HepG2 (cell line): Measurements from ENCODE around the gene DHH. TPM values are rescaled to one million over a fixed set of nuclear protein-coding genes. Genes with fewer than 3 reads are reported as not detected.

Source experiments
- ATRX ChIP-seq: sonication (generic); formaldehyde crosslinking; IDR thresholded peaks from 2 replicates; pipeline ENCODE4 v1.4.0; 2020; ENCODE audit warnings: missing genetic modification reagents, borderline replicate concordance
- LCORL ChIP-seq, 2 experiments: fragments of 450-650 bp in 1 of 2; sonication (generic) in 1 of 2; formaldehyde crosslinking in 1 of 2; IDR thresholded peaks; 2 replicates each; pipeline versions ENCODE4 v1.5.0 to v1.6.1; 2017 to 2020; ENCODE audit warnings: antibody characterized with exemption in 1 of 2, missing genetic modification reagents in 1 of 2
- MIXL1 ChIP-seq: IDR thresholded peaks from 2 replicates; pipeline ENCODE4 v1.6.1; 2016
- NONO ChIP-seq, 2 experiments: fragments of 450-650 bp in 1 of 2; sonication (generic) in 1 of 2; formaldehyde crosslinking in 1 of 2; IDR thresholded peaks in 1 of 2; conservative IDR thresholded peaks in 1 of 2; 2 replicates each; pipeline versions ENCODE4 v1.6.1 to v1.8.0; 2017 to 2022; ENCODE audit warnings: mild to moderate bottlenecking in 1 of 2, missing genetic modification reagents in 1 of 2, moderate library complexity in 1 of 2
- PCBP2 ChIP-seq: fragments of 200-400 bp; formaldehyde crosslinking; optimal IDR thresholded peaks from 2 replicates; pipeline ENCODE3; 2018; ENCODE audit warnings: low read length, low read depth; ENCODE audit not compliant: poor library complexity, severe bottlenecking
- RFX1 ChIP-seq: fragments of 450-650 bp; IDR thresholded peaks from 2 replicates; pipeline ENCODE4 v1.6.1; 2017
- SP5 ChIP-seq: IDR thresholded peaks from 2 replicates; pipeline ENCODE4 v1.6.1; 2016; ENCODE audit warnings: low read depth, borderline replicate concordance
- SRF ChIP-seq: IDR thresholded peaks from 2 replicates; pipeline ENCODE4 v1.6.1; 2011; ENCODE audit warnings: mild to moderate bottlenecking, low read depth, low read length, moderate library complexity
- TOE1 ChIP-seq: sonication (generic); formaldehyde crosslinking; IDR thresholded peaks from 2 replicates; pipeline ENCODE4 v1.4.0; 2020; ENCODE audit warnings: mild to moderate bottlenecking, missing genetic modification reagents
- ZBTB7A ChIP-seq: sonication (generic); formaldehyde crosslinking; IDR thresholded peaks from 2 replicates; pipeline ENCODE4 v1.8.0; 2022; ENCODE audit warnings: mild to moderate bottlenecking, missing genetic modification reagents
- ZNF343 ChIP-seq: sonication (generic); formaldehyde crosslinking; IDR thresholded peaks from 2 replicates; pipeline ENCODE4 v1.4.0; 2020; ENCODE audit warnings: mild to moderate bottlenecking, missing genetic modification reagents
- ZNF891 ChIP-seq: sonication (generic); formaldehyde crosslinking; IDR thresholded peaks from 2 replicates; pipeline ENCODE4 v1.5.0; 2020; ENCODE audit warnings: mild to moderate bottlenecking, missing genetic modification reagents
- polyA plus RNA-seq, 8 experiments: library from polyadenylated mRNA; depleted of rRNA in 3 of 8; stranded (reverse) in 7 of 8; unstranded in 1 of 8; fragments of >200 nt; fragmentation: Illumina TruSeq in 4 of 8; extraction: Trizol in 4 of 8; gene quantifications; 2 replicates each; pipeline versions ENCODE4 v1.2.1 to v1.2.3, GENCODE V29; 2011 to 2016; ENCODE audit warnings: low read depth in 4 of 8, missing spikeins in 1 of 8, mixed read lengths in 1 of 8; ENCODE audit not compliant: insufficient read depth in 1 of 8
- total RNA-seq, 5 experiments: library from RNA; depleted of rRNA; stranded (reverse); fragments of >200 nt; fragmentation: Illumina TruSeq; extraction: Trizol; gene quantifications; 2 replicates each; pipeline ENCODE4 v1.2.3, GENCODE V29; 2016; ENCODE audit warnings: low read depth in 1 of 5
- TF ChIP-seq, protein P1 (sequence below): sonication (generic); formaldehyde crosslinking; IDR thresholded peaks from 2 replicates; pipeline ENCODE4 v1.5.0; 2020; ENCODE audit warnings: mild to moderate bottlenecking, missing genetic modification reagents, borderline replicate concordance
- TF ChIP-seq, protein P2 (sequence below): sonication (generic); formaldehyde crosslinking; IDR thresholded peaks from 2 replicates; pipeline ENCODE4 v1.5.1; 2020; ENCODE audit warnings: mild to moderate bottlenecking, missing genetic modification reagents, borderline replicate concordance
- TF ChIP-seq, protein P3 (sequence below): IDR thresholded peaks from 2 replicates; pipeline ENCODE4 v1.6.1; 2016; ENCODE audit warnings: mild to moderate bottlenecking, missing biosample characterization, missing genetic modification reagents
- TF ChIP-seq, protein P4 (sequence below): sonication (generic); formaldehyde crosslinking; IDR thresholded peaks from 2 replicates; pipeline ENCODE4 v1.4.0; 2020; ENCODE audit warnings: missing genetic modification reagents

Gene DHH
- total and polyA plus RNA-seq, 2 of the 13 experiments (the other 11 are each of a cell fraction or from before 2014, with no cell fraction given) = not detected

GRCh38 chr12:49130151-49131050 lies 35.8 kb upstream of the DHH start (continued):
- TF ChIP-seq, protein P1, sequence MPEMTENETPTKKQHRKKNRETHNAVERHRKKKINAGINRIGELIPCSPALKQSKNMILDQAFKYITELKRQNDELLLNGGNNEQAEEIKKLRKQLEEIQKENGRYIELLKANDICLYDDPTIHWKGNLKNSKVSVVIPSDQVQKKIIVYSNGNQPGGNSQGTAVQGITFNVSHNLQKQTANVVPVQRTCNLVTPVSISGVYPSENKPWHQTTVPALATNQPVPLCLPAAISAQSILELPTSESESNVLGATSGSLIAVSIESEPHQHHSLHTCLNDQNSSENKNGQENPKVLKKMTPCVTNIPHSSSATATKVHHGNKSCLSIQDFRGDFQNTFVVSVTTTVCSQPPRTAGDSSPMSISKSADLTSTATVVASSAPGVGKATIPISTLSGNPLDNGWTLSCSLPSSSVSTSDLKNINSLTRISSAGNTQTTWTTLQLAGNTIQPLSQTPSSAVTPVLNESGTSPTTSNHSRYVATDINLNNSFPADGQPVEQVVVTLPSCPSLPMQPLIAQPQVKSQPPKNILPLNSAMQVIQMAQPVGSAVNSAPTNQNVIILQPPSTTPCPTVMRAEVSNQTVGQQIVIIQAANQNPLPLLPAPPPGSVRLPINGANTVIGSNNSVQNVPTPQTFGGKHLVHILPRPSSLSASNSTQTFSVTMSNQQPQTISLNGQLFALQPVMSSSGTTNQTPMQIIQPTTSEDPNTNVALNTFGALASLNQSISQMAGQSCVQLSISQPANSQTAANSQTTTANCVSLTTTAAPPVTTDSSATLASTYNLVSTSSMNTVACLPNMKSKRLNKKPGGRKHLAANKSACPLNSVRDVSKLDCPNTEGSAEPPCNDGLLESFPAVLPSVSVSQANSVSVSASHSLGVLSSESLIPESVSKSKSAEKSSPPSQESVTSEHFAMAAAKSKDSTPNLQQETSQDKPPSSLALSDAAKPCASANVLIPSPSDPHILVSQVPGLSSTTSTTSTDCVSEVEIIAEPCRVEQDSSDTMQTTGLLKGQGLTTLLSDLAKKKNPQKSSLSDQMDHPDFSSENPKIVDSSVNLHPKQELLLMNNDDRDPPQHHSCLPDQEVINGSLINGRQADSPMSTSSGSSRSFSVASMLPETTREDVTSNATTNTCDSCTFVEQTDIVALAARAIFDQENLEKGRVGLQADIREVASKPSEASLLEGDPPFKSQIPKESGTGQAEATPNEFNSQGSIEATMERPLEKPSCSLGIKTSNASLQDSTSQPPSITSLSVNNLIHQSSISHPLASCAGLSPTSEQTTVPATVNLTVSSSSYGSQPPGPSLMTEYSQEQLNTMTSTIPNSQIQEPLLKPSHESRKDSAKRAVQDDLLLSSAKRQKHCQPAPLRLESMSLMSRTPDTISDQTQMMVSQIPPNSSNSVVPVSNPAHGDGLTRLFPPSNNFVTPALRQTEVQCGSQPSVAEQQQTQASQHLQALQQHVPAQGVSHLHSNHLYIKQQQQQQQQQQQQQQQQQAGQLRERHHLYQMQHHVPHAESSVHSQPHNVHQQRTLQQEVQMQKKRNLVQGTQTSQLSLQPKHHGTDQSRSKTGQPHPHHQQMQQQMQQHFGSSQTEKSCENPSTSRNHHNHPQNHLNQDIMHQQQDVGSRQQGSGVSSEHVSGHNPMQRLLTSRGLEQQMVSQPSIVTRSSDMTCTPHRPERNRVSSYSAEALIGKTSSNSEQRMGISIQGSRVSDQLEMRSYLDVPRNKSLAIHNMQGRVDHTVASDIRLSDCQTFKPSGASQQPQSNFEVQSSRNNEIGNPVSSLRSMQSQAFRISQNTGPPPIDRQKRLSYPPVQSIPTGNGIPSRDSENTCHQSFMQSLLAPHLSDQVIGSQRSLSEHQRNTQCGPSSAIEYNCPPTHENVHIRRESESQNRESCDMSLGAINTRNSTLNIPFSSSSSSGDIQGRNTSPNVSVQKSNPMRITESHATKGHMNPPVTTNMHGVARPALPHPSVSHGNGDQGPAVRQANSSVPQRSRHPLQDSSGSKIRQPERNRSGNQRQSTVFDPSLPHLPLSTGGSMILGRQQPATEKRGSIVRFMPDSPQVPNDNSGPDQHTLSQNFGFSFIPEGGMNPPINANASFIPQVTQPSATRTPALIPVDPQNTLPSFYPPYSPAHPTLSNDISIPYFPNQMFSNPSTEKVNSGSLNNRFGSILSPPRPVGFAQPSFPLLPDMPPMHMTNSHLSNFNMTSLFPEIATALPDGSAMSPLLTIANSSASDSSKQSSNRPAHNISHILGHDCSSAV (CRISPR knock-in tag) = peak; percentile 75; the same call in 1 of the 2 replicates
- TF ChIP-seq, protein P2, sequence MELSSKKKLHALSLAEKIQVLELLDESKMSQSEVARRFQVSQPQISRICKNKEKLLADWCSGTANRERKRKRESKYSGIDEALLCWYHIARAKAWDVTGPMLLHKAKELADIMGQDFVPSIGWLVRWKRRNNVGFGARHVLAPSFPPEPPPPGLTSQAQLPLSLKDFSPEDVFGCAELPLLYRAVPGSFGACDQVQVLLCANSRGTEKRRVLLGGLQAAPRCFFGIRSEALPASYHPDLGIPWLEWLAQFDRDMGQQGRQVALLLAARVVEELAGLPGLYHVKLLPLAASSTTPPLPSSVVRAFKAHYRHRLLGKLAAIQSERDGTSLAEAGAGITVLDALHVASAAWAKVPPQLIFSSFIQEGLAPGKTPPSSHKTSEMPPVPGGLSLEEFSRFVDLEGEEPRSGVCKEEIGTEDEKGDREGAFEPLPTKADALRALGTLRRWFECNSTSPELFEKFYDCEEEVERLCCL (CRISPR knock-in tag) = no peak; the same call in 1 of the 2 replicates
- TF ChIP-seq RFX1 (no peak), SRF (no peak), LCORL (IDR thresholded peaks at IDR 0.05) (no peak), LCORL (CRISPR knock-in tag; IDR thresholded peaks at IDR 0.05) (peak; percentile 17; the same call in 1 of the 2 replicates), MIXL1 (peak; percentile 41; the same call in 1 of the 2 replicates), ATRX (CRISPR knock-in tag) (no peak), ZNF891 (CRISPR knock-in tag) (peak; percentile 49), TOE1 (CRISPR knock-in tag) (peak; percentile 60; the same call in 1 of the 2 replicates), PCBP2 (no peak), NONO (IDR thresholded peaks at IDR 0.05) (no peak), NONO (CRISPR knock-in tag; conservative IDR thresholded peaks at IDR 0.05) (peak; percentile 93), ZNF343 (CRISPR knock-in tag) (no peak), SP5 (peak; percentile 89), ZBTB7A (no peak)
- TF ChIP-seq, protein P3, sequence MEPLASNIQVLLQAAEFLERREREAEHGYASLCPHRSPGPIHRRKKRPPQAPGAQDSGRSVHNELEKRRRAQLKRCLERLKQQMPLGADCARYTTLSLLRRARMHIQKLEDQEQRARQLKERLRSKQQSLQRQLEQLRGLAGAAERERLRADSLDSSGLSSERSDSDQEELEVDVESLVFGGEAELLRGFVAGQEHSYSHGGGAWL (CRISPR knock-in tag) = peak; percentile 80
- TF ChIP-seq, protein P4, sequence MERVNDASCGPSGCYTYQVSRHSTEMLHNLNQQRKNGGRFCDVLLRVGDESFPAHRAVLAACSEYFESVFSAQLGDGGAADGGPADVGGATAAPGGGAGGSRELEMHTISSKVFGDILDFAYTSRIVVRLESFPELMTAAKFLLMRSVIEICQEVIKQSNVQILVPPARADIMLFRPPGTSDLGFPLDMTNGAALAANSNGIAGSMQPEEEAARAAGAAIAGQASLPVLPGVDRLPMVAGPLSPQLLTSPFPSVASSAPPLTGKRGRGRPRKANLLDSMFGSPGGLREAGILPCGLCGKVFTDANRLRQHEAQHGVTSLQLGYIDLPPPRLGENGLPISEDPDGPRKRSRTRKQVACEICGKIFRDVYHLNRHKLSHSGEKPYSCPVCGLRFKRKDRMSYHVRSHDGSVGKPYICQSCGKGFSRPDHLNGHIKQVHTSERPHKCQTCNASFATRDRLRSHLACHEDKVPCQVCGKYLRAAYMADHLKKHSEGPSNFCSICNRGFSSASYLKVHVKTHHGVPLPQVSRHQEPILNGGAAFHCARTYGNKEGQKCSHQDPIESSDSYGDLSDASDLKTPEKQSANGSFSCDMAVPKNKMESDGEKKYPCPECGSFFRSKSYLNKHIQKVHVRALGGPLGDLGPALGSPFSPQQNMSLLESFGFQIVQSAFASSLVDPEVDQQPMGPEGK (CRISPR knock-in tag) = peak; percentile 45; the same call in 1 of the 2 replicates
